Peyer's patch (tissue), 4 donors: ENCODE results near the gene FBXL16. TPM values are rescaled to one million over a fixed set of nuclear protein-coding genes. Genes with fewer than 3 reads are reported as not detected.

Source experiments
- DNase-seq, 3 donors: peaks; one replicate each; pipeline ENCODE4 v3.0.0-alpha.2; 2017 to 2019
- H3K27ac ChIP-seq, 4 donors: fragments of 200-600 bp; sonication (generic); one replicate each; pipeline ENCODE4 v1.5.1; 2016 to 2019
- H3K27me3 ChIP-seq, 2 donors: fragments of 200-600 bp; sonication (generic); one replicate each; pipeline ENCODE4 v1.5.1; 2019
- H3K36me3 ChIP-seq, 3 donors: fragments of 200-600 bp; sonication (generic); one replicate each; pipeline ENCODE4 v1.5.1; 2016 to 2019
- H3K4me1 ChIP-seq, 4 donors: fragments of 200-600 bp; sonication (generic); one replicate each; pipeline ENCODE4 v1.5.1; 2016 to 2019
- H3K4me3 ChIP-seq, 4 donors: fragments of 200-600 bp; sonication (generic); 1 replicate in 3 of 4; 2 replicates in 1 of 4; pipeline ENCODE4 v1.5.1; 2016 to 2019; ENCODE audit warnings: mild to moderate bottlenecking in 1 of 4
- H3K9me3 ChIP-seq, 4 donors: fragments of 200-600 bp; sonication (generic); one replicate each; pipeline ENCODE4 v1.5.1; 2016 to 2019; ENCODE audit warnings: mild to moderate bottlenecking in 1 of 4
- POLR2A ChIP-seq, 2 donors: fragments of 450-650 bp; IDR thresholded peaks; one replicate each; pipeline ENCODE4 v1.5.1; 2017; ENCODE audit warnings: antibody characterized with exemption in 2 of 2, mild to moderate bottlenecking in 2 of 2, moderate library complexity in 2 of 2
- total RNA-seq, 4 donors: library from RNA; depleted of rRNA; stranded (reverse); fragments of >200 nt; gene quantifications; one replicate each; pipeline ENCODE4 v1.1.0, GENCODE V29; 2016
- TF ChIP-seq, protein P1 (sequence below), 6 experiments: fragments of 450-650 bp in 4 of 6; fragments of 200-600 bp in 2 of 6; sonication (generic) in 1 of 6; IDR thresholded peaks; one replicate each; pipeline ENCODE4 v1.5.1; 2017 to 2019; ENCODE audit warnings: antibody characterized with exemption in 6 of 6, mild to moderate bottlenecking in 3 of 6, moderate library complexity in 1 of 6

Gene FBXL16
- total RNA-seq, 4 donors from 2014 or later = 1.4 to 2.5 (median 1.9) TPM

DNA sequence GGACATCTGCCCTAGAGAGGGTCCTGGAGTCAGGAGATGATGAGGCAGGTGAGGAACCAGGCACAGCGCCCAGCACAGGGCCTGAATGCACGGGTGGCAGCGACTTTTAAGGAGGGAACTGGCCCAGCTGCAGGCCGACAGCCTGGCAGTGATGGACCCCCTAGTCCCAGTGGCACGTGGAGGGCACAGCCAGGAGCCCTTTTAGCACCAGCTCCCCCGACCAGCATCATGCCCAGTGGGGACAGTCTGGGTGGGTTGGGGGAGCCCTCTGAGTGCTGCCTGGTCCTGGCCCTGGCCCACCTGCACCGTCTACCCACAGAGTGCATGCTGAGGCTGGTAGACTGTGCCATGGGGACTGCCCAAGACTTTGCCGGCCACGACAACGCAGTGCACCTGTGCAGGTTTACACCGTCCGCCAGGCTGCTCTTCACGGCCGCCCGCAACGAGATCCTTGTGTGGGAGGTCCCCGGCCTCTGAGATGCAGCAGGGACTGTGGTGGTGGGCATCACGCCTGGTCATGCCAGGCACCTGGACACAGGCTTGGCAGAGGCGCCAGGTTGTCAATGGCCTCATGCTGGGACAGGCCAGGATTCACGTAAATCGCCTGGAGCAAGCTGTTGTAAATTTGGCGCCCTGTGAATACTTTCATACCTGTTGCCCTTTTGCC, 38.4 kb downstream of the FBXL16 start:
- H3K4me3 ChIP-seq = peak overlapping the region in 2 of 4 donors; percentile 82 to 94
- H3K9me3 ChIP-seq = no peaks in the 10 kb centered on the region
- peak overlapping the region; percentile 83 to 93 (median 86) for H3K27ac ChIP-seq
- TF ChIP-seq, protein P1, sequence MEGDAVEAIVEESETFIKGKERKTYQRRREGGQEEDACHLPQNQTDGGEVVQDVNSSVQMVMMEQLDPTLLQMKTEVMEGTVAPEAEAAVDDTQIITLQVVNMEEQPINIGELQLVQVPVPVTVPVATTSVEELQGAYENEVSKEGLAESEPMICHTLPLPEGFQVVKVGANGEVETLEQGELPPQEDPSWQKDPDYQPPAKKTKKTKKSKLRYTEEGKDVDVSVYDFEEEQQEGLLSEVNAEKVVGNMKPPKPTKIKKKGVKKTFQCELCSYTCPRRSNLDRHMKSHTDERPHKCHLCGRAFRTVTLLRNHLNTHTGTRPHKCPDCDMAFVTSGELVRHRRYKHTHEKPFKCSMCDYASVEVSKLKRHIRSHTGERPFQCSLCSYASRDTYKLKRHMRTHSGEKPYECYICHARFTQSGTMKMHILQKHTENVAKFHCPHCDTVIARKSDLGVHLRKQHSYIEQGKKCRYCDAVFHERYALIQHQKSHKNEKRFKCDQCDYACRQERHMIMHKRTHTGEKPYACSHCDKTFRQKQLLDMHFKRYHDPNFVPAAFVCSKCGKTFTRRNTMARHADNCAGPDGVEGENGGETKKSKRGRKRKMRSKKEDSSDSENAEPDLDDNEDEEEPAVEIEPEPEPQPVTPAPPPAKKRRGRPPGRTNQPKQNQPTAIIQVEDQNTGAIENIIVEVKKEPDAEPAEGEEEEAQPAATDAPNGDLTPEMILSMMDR (IDR thresholded peaks at IDR 0.05) = no peak
- no peak for TF ChIP-seq POLR2A (IDR thresholded peaks at IDR 0.05)
- peaks cover 0 to 30% (median 0%) of the 10 kb centered on the region in 3 donors for H3K36me3 ChIP-seq
- H3K27me3 ChIP-seq = no peaks in the 10 kb centered on the region
- peaks cover 3 to 18% (median 9%) of the 10 kb centered on the region in 4 donors for H3K4me1 ChIP-seq
- DNase-seq = no peak

- H3K4me3 ChIP-seq = no peak overlapping the region
- peaks cover 3 to 18% (median 9%) of the 10 kb centered on the region in 4 donors for H3K4me1 ChIP-seq
- H3K9me3 ChIP-seq = no peaks in the 10 kb centered on the region
- H3K27me3 ChIP-seq = no peaks in the 10 kb centered on the region
- no peak overlapping the region for H3K27ac ChIP-seq
- DNase-seq = no peak
- peaks cover 0 to 23% (median 0%) of the 10 kb centered on the region in 3 donors for H3K36me3 ChIP-seq
- no peak for TF ChIP-seq POLR2A (IDR thresholded peaks at IDR 0.05)
- TF ChIP-seq, protein P1 (IDR thresholded peaks at IDR 0.05) = no peak
Measured at GRCh38 chr16:666572-666971, 39.0 kb downstream of the FBXL16 start.

DNA sequence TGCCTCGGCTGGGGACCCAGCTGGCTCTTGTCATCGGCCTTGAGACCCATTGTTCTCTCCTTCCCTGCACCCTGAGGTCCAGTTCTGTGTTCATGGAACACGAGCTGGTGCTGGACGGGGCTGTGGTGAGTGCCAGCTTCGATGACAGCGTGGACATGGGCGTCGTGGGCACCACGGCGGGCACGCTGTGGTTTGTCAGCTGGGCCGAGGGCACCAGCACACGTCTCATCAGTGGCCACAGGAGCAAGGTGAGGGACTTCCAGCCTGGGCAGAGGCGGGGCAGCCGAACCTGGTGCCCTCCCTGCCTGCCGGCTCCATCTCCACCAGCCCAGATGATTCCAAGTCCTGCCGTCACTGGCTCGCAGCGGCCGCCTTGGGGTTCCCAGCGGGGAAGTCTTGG, 43.0 kb downstream of the FBXL16 start:
- H3K27ac ChIP-seq = no peak overlapping the region
- TF ChIP-seq POLR2A (IDR thresholded peaks at IDR 0.05) = no peak
- TF ChIP-seq, protein P1 (IDR thresholded peaks at IDR 0.05) = no peak
- no peak overlapping the region for H3K4me3 ChIP-seq
- no peak for DNase-seq
- no peaks in the 10 kb centered on the region for H3K9me3 ChIP-seq
- H3K4me1 ChIP-seq = peaks cover 0 to 18% (median 10%) of the 10 kb centered on the region in 4 donors
- no peaks in the 10 kb centered on the region for H3K27me3 ChIP-seq
- H3K36me3 ChIP-seq = peaks cover 0 to 8% (median 0%) of the 10 kb centered on the region in 3 donors

DNA sequence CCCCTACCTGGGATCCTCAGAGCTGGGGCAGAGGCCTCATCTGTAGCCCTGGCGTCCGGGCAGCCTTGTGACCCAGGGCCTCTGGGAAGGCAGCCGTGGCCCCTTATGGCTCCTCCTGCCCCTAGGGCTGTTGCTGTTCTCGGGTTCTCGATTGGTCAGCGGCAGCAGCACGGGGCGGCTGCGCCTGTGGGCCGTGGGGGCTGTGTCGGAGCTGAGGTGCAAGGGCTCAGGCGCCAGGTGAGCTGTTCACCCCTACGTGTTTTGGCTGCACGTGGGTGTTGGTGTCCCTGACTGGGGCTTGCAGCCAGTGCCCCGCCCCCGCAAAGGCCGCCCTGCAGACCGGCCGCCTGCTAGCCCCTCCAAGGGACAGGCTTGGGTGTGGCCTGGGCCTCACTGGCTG, 43.5 kb downstream of the FBXL16 start:
- H3K4me1 ChIP-seq = peaks cover 0 to 14% (median 6%) of the 10 kb centered on the region in 4 donors
- H3K36me3 ChIP-seq = peaks cover 0 to 11% (median 0%) of the 10 kb centered on the region in 3 donors
- H3K9me3 ChIP-seq = no peaks in the 10 kb centered on the region
- DNase-seq = no peak
- TF ChIP-seq, protein P1 (IDR thresholded peaks at IDR 0.05) = no peak
- no peak for TF ChIP-seq POLR2A (IDR thresholded peaks at IDR 0.05)
- H3K27ac ChIP-seq = no peak overlapping the region
- H3K4me3 ChIP-seq = no peak overlapping the region
- H3K27me3 ChIP-seq = no peaks in the 10 kb centered on the region

DNA sequence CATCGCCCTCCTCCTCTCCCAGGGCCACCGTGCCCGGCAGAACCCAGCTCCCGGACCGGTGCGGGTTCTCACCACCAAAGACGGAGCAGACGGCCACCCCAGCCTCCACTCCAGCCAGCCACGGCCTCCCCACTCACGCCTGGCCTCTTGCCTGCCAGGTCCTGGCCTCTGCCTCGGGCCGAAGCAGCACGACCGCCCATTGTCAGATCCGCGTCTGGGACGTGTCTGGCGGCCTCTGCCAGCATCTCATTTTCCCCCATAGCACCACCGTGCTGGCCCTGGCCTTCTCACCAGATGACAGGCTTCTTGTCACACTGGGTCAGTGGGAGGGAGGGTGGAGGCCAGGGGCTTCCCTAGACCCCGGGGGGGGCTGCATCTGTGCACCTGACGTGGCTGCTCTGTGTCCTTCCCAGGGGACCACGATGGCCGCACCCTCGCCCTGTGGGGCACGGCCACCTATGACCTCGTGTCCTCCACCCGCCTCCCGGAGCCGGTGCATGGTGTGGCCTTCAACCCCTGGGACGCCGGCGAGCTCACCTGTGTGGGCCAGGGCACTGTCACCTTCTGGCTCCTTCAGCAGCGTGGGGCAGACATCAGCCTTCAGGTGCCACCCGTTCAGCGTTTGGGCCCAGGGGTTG, 44.3 kb downstream of the FBXL16 start:
- H3K27me3 ChIP-seq = no peaks in the 10 kb centered on the region
- peak overlapping the region in 2 of 4 donors; percentile 27 to 40 for H3K4me3 ChIP-seq
- H3K36me3 ChIP-seq = peaks cover 0 to 11% (median 0%) of the 10 kb centered on the region in 3 donors
- peak in 1 of 3 donors; percentile 59 for DNase-seq
- TF ChIP-seq, protein P1 (IDR thresholded peaks at IDR 0.05) = peak in 2 of 6 experiments; percentile 11 to 24
- TF ChIP-seq POLR2A (IDR thresholded peaks at IDR 0.05) = no peak
- H3K4me1 ChIP-seq = peaks cover 0 to 14% (median 6%) of the 10 kb centered on the region in 4 donors
- H3K27ac ChIP-seq = peak overlapping the region in 3 of 4 donors; percentile 28 to 76 (median 64)
- H3K9me3 ChIP-seq = no peaks in the 10 kb centered on the region
